Activated naive CD4-positive, alpha-beta T cell (primary cell): Measurements from ENCODE around the gene MAP2K1.
A peak's percentile ranks its signal among the peaks of the same experiment; 100 is the strongest.
"Not testable (repeated sequence)": the region's sequence is repeated elsewhere in the genome, so short reads cannot be mapped to it uniquely, and the experiment has no call there.

Source experiments
- DNase-seq, 4 experiments: peaks; one replicate each; lab custom pipeline; 2025; lab: John Stamatoyannopoulos, UW

MAP2K1 gene

DNA sequence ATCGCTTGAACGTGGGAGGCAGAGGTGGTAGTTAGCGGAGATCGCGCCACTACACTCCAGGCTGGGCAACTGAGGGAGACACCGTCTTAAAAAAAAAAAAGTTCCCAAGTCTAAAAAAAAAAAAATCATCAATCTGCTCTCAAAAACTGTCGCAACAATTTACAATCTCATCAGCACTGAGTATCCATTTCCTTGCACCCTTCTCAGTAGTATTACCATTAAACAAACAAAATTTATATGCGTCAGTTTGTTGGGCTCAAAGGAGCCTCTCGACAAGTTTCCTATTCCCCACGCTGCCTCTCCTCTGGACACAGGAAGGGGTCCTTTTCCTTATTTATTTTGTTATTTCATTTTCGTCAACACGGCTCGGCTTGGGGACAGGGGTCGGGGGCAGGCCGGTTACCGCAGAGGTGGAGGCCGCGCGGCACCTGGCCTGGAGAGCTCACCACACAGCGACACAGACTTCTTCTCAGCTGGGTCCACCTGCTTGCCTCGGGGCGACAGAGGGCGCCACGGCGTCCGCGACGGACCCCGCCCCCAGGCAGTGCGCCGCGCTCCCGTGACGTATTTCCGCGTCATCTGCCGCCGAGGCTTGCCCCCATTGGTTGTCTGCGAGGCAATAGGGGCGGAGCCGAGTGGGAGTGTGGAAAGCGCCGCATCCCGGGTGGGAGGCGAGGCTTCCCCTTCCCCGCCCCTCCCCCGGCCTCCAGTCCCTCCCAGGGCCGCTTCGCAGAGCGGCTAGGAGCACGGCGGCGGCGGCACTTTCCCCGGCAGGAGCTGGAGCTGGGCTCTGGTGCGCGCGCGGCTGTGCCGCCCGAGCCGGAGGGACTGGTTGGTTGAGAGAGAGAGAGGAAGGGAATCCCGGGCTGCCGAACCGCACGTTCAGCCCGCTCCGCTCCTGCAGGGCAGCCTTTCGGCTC, at the start of gene MAP2K1:
Gene MAP2K1 (plus strand): TSS at position 709 of the 920 bp plus-strand sequence. CDS start 436 bp downstream, outside the sequence.
- DNase-seq, result peak; percentile 93 to 97 (median 96)

DNA sequence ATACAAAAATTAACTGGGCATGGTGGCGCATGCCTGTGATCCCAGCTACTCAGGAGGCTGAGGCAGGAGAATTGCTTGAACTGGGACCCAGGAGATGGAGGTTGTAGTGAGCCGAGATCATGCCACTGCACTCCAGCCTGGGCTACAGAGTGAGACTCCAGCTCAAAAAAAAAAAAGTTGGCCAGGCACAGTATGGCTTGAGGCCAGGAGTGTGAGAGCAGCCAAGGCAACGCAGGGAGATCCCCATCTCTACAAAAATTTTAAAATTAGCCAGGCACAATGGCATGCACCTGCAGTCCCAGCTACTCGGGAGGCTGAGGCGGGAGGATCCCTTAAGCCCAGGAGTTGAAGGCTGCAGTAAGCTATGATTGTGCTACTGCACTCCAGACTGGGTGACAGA, 38.2 kb upstream of the MAP2K1 start:
- not testable (repeated sequence) for DNase-seq

DNA sequence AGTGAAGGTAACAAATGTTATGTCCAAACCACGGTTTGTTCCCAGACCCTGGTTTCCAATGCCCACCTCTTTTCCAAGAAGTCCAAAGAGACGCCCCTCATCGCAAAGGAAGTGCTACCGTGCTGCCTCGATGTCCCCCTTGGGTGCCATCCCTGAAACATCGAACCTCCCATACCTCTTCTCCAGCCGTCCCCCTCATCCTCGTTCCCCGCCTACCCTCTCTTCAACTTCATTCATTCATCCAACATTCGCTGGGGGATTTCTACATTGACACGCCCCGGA, 30.7 kb upstream of the MAP2K1 start:
- DNase-seq, result no peak

DNA sequence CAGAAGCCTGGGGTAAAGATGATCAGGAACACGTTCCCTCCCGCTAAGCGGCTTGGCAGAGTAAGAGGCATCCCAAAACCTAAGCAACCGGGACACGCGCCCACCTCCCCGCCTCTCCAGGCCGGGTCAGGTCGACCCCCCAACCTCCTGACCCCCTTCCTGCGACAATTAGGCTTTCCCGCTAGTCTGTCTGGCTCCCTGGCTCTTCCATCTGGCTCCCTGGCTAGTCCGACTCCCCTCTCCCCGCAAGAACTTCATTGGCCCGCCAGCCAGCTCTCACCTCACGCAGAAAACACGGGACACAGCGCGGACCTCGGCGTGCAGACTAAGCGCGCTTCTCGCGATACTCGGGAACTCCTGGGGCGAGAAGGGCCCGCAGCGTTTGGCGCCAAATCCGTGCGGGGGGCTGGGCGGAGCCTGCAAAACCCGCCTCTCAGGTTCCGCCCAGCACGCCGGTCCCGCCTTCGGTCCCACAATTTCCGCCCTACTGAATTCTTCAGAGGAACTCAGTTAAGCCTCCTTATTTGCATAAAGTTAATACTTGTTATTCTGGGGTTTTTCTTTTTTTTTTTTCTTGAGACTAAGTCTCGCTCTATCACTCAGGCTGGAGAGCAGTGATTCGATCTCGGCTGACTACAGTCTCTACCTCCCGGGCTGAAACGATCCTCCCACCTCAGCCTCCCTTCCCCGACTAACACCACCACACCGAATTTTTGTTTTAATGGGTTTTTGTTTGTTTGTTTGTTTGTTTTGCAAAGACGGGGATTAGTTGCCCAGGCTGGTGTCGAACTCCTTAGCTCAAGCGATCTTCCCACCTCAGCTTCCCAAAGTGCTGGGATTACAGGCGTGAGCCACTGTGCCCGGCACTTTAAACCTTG, 30.1 kb upstream of the MAP2K1 start, which contains the start of gene TIPIN:
Gene TIPIN (minus strand): TSS at position 327 of the 878 bp plus-strand sequence. CDS start 3,738 bp downstream, outside the sequence.
- DNase-seq, result peak; percentile 88 to 93 (median 90)

DNA sequence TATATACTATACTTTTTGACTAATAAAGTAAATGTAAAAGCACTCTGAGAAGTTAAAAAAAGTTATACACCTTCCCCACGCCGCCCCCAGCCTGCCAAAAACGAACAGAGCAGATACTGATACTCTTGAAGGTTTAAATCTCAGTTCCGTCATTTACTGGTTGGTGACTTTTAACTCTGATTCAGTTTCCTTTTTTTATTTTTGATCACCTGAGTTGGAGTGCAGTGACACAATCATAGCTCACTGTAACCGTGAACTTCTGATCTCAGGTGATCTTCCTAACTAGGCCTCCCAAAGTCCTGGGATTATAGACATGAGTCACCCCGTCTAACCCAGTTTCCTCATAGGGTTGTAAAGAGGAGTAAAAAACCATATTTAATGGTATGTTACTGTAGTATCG, 27.0 kb upstream of the MAP2K1 start:
- DNase-seq, result no peak

DNA sequence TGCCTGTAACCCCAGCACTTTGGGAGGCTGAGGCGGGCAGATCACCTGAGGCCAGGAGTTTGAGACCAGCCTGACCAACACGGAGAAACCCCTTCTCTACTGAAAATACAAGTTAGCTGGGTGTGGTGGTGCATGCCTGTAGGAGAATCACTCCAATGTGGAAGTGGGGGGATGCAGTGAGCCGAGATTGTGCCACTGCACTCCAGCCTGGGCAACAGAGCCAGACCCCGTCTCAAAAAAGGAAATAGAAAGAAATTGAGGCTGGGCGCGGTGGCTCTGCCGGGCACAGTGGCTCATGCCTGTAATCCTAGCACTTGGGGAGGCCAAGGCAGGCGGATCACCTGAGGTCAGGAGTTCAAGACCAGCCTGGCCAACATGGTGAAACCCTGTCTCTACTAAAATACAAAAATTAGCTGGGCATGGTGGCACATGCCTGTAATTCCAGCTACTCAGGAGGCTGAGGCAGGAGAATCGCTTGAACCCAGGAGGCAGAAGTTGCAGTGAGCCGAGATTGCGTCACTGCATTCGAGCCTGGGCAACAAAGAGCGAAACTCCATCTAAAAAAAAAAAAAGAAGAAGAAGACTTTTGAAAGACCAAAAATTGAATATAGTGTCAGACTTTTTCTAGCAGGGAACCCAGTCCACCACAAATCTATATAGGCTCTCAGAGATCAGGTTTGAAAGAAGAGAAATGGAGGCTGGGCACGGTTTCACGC, 24.8 kb upstream of the MAP2K1 start:
- not testable (repeated sequence) for DNase-seq

DNA sequence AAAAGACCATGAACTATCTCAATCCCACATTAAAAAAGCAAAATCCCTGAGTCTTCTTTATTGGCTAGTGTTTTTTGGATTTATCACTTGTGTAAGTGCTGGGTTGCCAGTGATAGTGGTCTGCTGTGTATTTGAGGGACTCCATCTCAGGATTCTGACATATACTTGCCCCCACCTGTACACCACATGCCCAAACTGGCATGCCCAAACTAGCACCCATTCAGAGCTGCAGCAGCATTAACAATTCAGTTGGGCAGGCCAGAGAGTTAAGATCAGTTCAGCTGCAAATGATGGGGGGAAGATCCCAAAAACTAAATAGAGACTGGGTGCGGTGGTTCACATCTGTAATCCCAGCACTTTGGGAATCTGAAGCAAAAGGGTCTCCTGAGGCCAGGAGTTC, 23.9 kb upstream of the MAP2K1 start:
- DNase-seq, result no peak

DNA sequence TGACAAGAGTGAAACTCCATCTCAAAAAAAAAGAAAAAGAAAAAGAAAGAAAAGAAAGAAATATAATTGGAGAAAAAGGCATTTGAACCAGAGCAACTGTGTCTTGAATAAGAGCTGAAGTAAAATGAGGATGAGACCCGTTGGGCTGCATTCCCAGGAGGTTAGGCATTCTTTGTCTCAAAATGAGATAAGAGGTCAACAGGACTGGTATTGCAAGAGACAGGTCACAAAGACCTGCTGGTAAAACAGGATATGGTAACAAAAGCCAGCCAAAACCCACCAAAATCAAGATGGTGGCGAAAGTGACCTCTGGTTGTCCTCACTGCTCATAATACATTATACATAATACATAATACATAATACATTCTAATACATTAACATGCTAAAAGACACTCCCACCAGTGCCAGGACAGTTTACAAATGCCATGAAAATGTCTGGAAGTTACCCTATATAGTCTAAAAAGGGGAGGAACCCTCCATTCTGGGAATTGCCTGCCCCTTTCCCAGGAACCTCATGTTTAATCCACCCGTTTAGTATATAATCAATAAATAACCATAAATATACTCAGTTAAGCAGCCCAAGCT, 21.7 kb upstream of the MAP2K1 start:
- DNase-seq, result no peak

DNA sequence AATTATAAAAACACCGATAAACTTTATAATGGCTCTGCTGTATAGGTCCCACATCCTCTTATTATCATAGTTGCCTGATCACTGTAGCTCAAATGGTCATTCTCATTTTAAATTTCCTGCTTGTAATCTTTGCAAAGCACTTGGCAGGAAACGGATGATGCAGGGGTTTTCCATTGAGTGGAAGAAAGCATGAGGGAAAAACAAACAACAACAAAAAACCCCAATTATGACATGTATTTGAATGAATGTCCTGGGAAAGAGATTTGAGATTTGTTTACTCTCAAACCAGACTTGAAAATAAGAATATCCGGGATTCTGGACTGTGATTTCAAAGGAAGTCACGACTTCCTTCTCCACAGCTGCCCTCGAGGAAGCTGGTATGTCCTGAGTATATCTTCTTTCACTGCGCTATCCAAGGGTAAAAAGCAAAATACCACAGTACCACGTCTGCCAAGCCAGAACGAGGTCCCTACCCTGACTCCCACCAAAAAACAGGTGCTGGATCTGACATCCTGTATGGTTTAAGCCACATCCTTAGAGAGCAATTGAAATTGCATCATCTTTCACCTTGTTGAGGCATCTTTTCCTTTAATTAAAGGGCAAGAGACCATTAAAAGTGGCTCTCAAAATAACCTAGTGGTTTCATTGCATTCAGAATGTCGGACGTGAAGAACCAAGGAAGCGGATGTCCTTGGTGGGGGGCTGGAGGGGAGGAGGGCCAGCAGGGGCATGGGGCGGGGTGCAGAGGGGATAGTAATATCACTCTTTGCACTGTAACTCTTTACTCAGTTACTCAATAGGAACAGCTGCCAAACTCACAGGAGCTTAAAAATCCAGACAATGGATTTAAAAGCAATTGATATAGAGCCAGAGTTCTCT, 16.7 kb upstream of the MAP2K1 start:
- DNase-seq, result no peak

DNA sequence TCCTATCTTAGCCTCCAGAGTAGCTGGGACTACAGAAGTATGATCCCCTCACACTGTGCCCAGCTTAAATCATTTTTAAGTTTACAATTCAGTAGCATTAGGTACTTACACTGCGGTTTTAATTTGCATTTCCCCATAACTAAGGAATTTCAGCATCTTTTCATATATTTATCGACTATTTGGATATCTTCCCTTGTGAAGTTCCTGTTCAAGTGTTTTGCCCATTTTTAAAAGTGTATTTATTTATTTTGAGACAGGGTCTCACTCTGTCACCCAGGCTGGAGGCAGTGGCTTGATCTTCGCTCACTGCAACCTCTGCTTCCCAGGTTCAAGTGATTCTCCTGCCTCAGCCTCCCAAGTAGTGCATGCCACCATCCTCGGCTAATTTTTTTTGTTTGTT, 12.5 kb upstream of the MAP2K1 start:
- DNase-seq, result no peak

- no peak for DNase-seq
Observed at GRCh38 chr15:66378814-66379430, 7.8 kb upstream of the MAP2K1 start.

GRCh38 chr15:66381376-66381775, 5.3 kb upstream of the MAP2K1 start:
- DNase-seq, result not testable (repeated sequence)

DNA sequence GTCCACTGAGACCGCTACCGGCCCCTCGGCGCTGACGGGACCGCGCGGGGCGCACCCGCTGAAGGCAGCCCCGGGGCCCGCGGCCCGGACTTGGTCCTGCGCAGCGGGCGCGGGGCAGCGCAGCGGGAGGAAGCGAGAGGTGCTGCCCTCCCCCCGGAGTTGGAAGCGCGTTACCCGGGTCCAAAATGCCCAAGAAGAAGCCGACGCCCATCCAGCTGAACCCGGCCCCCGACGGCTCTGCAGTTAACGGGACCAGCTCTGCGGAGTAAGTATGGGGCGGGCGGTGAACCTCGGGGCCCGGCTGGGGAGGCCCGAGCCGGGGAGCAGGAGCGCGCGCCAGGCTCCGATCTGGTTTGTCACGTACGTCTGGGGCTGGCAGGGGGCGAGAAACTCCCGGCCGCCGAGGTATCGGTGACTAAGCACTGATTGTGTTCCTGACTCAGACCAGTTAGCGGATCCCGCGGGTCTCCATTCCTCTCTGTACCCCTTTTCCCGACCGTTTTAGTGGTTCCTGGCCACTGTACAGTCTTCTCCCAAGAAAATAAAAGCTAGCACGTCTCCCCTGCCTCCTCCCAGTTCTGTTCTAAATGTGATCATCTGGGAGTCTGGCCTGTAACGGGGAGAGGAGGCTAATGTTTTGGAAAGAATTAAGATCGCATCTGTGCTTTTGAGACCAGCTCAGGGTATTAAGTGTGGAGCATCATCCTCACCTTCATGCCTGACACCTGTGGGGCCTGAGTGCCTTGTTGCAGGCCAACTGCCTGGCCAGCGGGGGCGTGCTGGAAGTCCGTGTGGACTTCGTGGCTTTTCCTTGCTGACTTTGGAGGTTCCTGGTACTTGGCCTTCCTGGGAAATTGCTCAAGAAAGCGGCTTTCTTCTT, 691 bp downstream of the MAP2K1 start:
- DNase-seq, result peak; percentile 28 to 60 (median 50)

DNA sequence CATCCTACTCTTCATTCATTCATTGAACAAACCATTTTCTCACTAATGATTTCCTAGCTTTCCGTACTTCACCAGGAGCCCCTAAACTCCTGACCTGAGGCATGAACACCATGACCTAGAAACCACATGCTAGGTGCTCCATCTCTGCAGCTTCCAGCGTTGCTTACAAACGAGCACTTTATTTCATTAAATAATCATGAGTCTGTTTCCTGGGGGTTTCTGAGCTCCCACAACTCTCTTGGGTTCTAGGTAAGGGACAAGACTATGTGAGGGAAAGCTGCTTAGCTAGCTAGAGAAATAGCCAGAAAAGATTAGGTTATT, 1.3 kb downstream of the MAP2K1 start:
- DNase-seq, result no peak

DNA sequence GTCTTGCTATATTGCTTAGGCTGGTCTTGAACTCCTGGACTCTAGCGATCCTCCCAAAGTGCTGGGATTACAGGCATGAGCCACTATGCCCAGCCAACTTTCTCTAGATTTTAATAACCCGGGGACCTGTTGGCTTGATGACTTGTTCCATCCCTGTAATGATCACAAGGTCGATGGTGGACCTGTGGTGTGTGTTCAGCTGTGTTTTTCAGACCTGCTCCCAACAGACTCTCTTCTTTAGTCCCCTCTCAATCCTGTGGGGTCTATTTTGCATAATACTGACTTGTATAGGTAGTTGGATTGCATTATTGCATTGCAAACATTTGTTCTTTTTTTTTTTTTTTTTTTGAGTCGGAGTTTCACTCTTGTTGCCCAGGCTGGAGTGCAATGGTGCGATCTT, 1.9 kb downstream of the MAP2K1 start:
- DNase-seq, result no peak

- no peak for DNase-seq
Observed at GRCh38 chr15:66389098-66389858, 2.6 kb downstream of the MAP2K1 start.

- DNase-seq, result no peak
Observed at GRCh38 chr15:66389859-66390381, 3.2 kb downstream of the MAP2K1 start.

- no peak for DNase-seq
Observed at GRCh38 chr15:66390678-66391077, 4.0 kb downstream of the MAP2K1 start.
